ENCODE data around the gene HIKESHI.

HIKESHI gene

DNA sequence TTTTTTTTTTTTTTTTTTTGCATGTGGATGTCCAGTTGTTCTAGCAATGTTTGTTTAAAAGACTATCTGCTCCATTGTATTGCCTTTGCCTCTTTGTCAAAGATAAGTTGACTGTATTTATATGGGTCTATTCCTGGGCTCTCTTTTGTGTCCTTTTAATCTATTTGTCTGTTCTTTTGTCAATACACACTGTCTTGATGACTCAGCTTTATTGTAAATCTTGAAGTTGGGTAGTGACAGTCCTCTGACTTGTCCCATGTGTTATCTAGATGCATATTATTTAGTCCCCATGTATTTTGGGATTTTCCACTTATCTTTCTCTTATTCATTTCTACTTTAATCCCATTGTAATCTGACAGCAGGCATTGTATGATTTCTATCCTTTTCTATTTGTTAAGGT is 75.9 kb downstream of the HIKESHI start:
- Histone ChIP-seq H3K27me3 (ENCODE audit: insufficient read depth, low read length) (no peaks in the 10 kb centered on the region; the same call in 1 of the 2 replicates), H3K9me3 (ENCODE audit: insufficient read depth, low read depth, low read length) (no peaks in the 10 kb centered on the region), H3K9ac (ENCODE audit: low read depth, low read length) (no peak overlapping the region), H3K4me1 (ENCODE audit: insufficient read depth, low read length) (peaks cover 3% of the 10 kb centered on the region; the same call in 1 of the 2 replicates), H3K36me3 (ENCODE audit: insufficient read depth, low read length) (no peaks in the 10 kb centered on the region), H3K4me3 (ENCODE audit: low read length) (no peak overlapping the region), H3K27ac (ENCODE audit: low read depth, low read length) (no peak overlapping the region)

- no peaks in the 10 kb centered on the region for H3K4me1 ChIP-seq (ENCODE audit: insufficient read depth, low read length)
- no peak overlapping the region for H3K27ac ChIP-seq (ENCODE audit: low read depth, low read length)
- WGBS = 94% methylated on average over 2 of the region's 2 CpGs
These were observed 78.4 kb downstream of the HIKESHI start for GRCh38 chr11:86380295-86381059.

DNA sequence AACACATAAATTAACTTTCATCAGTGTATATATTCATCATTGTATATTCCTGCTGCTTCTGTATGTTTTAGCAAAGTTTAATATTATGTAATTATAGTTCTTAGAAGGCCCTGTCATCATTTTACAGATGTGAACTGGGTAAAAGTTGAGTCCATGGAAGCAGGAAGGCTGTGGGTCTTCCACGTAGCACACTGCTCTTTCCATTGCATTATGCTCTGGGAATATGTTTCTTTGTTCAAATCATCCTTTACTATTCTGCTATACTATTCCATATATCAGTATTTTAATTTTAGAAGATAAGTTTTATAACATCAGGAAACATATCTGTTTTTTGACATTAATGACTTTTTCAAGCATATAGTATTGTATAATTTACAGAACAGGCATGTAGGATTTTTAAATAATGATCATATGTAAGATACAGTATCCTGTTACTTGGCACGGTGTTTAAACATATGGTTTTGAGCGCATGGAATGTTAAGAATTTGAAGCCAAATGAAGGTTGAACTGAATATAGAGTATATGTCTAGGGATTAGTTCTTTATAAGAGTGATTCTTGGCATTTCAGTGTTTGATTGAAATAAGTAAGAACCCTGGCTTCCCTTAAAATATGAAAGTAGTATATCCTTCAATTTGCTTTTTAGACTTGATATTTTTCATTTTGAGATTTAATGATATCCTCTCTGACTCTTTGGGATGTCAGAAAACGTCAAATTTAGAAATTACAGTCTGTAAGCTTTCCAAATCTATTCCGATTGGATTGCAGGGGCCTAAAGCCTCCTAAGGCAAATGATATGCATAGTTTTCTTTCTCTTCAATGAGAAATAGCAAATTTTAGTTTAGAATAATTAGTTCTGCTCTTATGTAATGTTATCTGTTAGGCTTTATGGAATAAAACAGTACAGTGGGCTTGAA is 81.3 kb downstream of the HIKESHI start:
- Histone ChIP-seq H3K36me3 (ENCODE audit: insufficient read depth, low read length) (no peaks in the 10 kb centered on the region), H3K27me3 (ENCODE audit: insufficient read depth, low read length) (no peaks in the 10 kb centered on the region), H3K9me3 (ENCODE audit: insufficient read depth, low read depth, low read length) (no peaks in the 10 kb centered on the region), H3K4me3 (ENCODE audit: low read length) (no peak overlapping the region), H3K9ac (ENCODE audit: low read depth, low read length) (no peak overlapping the region), H3K27ac (ENCODE audit: low read depth, low read length) (no peak overlapping the region), H3K4me1 (ENCODE audit: insufficient read depth, low read length) (no peaks in the 10 kb centered on the region)
- WGBS = 94% methylated on average over 4 of the region's 5 CpGs

More at GRCh38 chr11:86380295-86381059, 78.4 kb downstream of the HIKESHI start:
- H3K9me3 ChIP-seq (ENCODE audit: insufficient read depth, low read depth, low read length) = no peaks in the 10 kb centered on the region
- no peak overlapping the region for H3K9ac ChIP-seq (ENCODE audit: low read depth, low read length)
- no peaks in the 10 kb centered on the region for H3K36me3 ChIP-seq (ENCODE audit: insufficient read depth, low read length)
- no peaks in the 10 kb centered on the region for H3K27me3 ChIP-seq (ENCODE audit: insufficient read depth, low read length)
- no peak overlapping the region for H3K4me3 ChIP-seq (ENCODE audit: low read length)

GRCh38 chr11:86386283-86386682 is 84.2 kb downstream of the HIKESHI start:
- H3K9me3 ChIP-seq (ENCODE audit: insufficient read depth, low read depth, low read length) = no peaks in the 10 kb centered on the region
- H3K27me3 ChIP-seq (ENCODE audit: insufficient read depth, low read length) = no peaks in the 10 kb centered on the region
- no peak overlapping the region for H3K27ac ChIP-seq (ENCODE audit: low read depth, low read length)
- 93% methylated on average over 2 of the region's 2 CpGs for WGBS
- no peak overlapping the region for H3K4me3 ChIP-seq (ENCODE audit: low read length)
- no peaks in the 10 kb centered on the region for H3K36me3 ChIP-seq (ENCODE audit: insufficient read depth, low read length)
- no peak overlapping the region for H3K9ac ChIP-seq (ENCODE audit: low read depth, low read length)
- no peaks in the 10 kb centered on the region for H3K4me1 ChIP-seq (ENCODE audit: insufficient read depth, low read length)

DNA sequence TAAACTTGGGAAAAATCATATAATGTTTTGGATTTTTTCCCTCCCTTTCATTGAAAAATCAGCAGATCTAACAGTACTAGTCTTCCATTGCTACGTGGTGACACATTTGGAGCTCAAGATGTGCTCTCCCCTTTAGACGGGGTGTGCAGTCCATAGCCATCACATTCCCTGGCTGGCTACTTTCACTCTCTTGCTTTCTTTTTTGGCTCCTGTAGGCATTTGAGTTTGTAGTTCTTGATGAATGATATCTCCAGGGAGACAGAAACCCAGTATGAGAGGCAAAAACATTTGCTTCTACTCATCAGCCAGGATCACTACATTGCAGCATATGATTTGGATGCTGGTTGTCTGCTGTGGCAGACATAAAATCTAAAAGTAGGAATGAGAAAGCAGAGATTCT is 84.7 kb downstream of the HIKESHI start:
- H3K9me3 ChIP-seq (ENCODE audit: insufficient read depth, low read depth, low read length) = no peaks in the 10 kb centered on the region
- 92% methylated on average over 2 of the region's 2 CpGs for WGBS

GRCh38 chr11:86388198-86388597 is 86.2 kb downstream of the HIKESHI start:
- no peak overlapping the region for H3K9ac ChIP-seq (ENCODE audit: low read depth, low read length)
- WGBS = 80% methylated on average over 4 of the region's 4 CpGs
- H3K27ac ChIP-seq (ENCODE audit: low read depth, low read length) = no peak overlapping the region
- H3K4me1 ChIP-seq (ENCODE audit: insufficient read depth, low read length) = no peaks in the 10 kb centered on the region
- no peaks in the 10 kb centered on the region for H3K36me3 ChIP-seq (ENCODE audit: insufficient read depth, low read length)
- H3K9me3 ChIP-seq (ENCODE audit: insufficient read depth, low read depth, low read length) = no peaks in the 10 kb centered on the region
- no peak overlapping the region for H3K4me3 ChIP-seq (ENCODE audit: low read length)
- no peaks in the 10 kb centered on the region for H3K27me3 ChIP-seq (ENCODE audit: insufficient read depth, low read length)

More for the DNA sequence above, 84.7 kb downstream of the HIKESHI start:
- H3K4me1 ChIP-seq (ENCODE audit: insufficient read depth, low read length) = no peaks in the 10 kb centered on the region
- no peak overlapping the region for H3K4me3 ChIP-seq (ENCODE audit: low read length)
- H3K27me3 ChIP-seq (ENCODE audit: insufficient read depth, low read length) = no peaks in the 10 kb centered on the region
- H3K27ac ChIP-seq (ENCODE audit: low read depth, low read length) = no peak overlapping the region
- no peaks in the 10 kb centered on the region for H3K36me3 ChIP-seq (ENCODE audit: insufficient read depth, low read length)
- H3K9ac ChIP-seq (ENCODE audit: low read depth, low read length) = no peak overlapping the region

DNA sequence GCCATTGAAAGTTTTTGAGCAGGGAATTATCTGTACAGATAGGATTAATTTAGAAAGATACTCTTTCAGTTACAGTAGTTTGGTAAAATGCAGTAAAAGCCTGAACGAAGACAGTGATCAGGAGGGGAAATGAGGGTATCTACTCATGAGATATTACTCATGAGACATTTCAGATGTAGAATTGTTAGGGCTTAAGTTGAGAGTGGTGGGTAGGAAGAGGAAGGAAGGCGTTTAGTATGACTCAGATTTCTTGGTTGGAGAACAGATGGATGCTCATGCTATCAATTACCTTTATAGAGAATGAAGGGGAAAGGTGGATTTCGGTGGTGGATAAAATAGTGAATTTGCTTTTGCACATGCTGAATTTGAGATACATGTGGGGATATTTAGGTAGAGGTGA is 88.4 kb downstream of the HIKESHI start:
- Histone ChIP-seq H3K27ac (ENCODE audit: low read depth, low read length) (no peak overlapping the region), H3K9ac (ENCODE audit: low read depth, low read length) (no peak overlapping the region), H3K27me3 (ENCODE audit: insufficient read depth, low read length) (no peaks in the 10 kb centered on the region), H3K36me3 (ENCODE audit: insufficient read depth, low read length) (no peaks in the 10 kb centered on the region), H3K9me3 (ENCODE audit: insufficient read depth, low read depth, low read length) (no peaks in the 10 kb centered on the region), H3K4me1 (ENCODE audit: insufficient read depth, low read length) (peaks cover 14% of the 10 kb centered on the region; the same call in 1 of the 2 replicates), H3K4me3 (ENCODE audit: low read length) (no peak overlapping the region)
- WGBS = 87% methylated on average over 3 of the region's 3 CpGs

GRCh38 chr11:86395061-86395551 is 93.1 kb downstream of the HIKESHI start:
- 69% methylated on average over 6 of the region's 6 CpGs for WGBS
- H3K9me3 ChIP-seq (ENCODE audit: insufficient read depth, low read depth, low read length) = no peaks in the 10 kb centered on the region

More at GRCh38 chr11:86395061-86395551, 93.1 kb downstream of the HIKESHI start:
- Histone ChIP-seq H3K9ac (ENCODE audit: low read depth, low read length) (no peak overlapping the region), H3K27me3 (ENCODE audit: insufficient read depth, low read length) (no peaks in the 10 kb centered on the region), H3K4me3 (ENCODE audit: low read length) (no peak overlapping the region), H3K36me3 (ENCODE audit: insufficient read depth, low read length) (no peaks in the 10 kb centered on the region), H3K4me1 (ENCODE audit: insufficient read depth, low read length) (peaks cover 14% of the 10 kb centered on the region; the same call in 1 of the 2 replicates), H3K27ac (ENCODE audit: low read depth, low read length) (0 out of 2 replicates have a peak overlapping the region, but pooled peaks have one; percentile 13)
